Measurements from ENCODE around the gene MRPL3.
A peak's percentile ranks its signal among the peaks of the same experiment; 100 is the strongest.

Gene MRPL3

DNA sequence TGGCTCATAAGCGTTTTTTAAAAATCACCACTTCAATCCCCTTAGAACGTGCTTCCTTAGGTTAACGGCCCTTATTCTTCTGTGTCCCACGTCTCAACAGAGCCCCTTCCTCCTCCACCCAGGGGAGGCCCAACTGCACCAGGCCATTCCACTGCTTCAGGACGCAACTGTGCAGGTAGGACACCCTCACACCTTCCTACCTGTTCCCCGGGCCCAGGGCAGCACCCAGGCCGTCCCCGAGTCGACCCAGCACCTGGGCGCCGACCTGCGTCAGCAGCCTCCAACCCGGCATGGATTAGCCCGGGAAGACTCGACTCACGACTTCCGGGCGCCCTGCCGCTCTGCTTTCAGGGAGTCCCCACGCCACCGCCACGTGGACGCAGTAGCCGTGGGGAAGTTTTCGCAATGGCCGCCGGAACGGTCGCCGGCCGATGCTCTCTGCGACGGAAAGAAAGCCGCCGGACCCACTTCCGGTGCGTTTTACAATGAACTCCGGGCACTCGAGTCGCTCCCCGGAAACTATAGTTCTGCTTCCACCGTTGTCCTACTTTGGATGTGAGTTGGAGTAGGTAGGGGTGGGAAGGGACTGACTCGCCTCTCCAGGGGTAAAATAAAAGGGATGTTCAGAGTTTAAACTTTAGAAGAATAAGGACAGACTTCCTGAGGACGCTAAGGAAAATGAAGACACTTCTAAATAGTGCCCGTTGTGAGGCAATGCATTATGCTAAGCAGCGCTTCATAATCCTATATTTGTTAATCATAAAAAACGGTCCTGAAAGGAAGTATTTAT is at the start of gene MRPL3:
MRPL3 (minus strand) TSS at position 442 of the 790 bp plus-strand sequence; CDS start at position 292, 150 bp downstream.
- peak; percentile 75 for DNase-seq

- no peak for DNase-seq
Observed at GRCh38 chr3:131551761-131552160, 49.0 kb upstream of the MRPL3 start.

- DNase-seq: no peak
Observed at GRCh38 chr3:131550562-131551465, 48.0 kb upstream of the MRPL3 start.

DNA sequence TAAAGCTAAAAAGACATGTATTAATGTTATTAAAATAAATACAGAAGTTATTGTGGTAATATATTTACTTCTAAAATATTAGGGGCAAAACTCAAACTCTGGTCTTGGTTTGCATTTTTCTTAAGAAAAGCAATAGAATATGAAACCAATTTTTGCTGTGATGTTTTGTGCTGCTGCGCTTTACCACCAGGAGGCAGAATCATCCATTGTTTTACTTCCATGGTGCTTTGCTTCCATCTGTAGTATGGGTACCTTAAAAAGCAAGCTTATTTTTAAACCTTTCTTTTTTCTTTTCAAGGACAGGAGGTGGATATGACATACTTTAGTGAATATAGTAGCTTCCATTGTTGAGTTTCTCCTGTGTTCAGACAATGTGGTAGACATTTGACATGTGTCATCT is 46.6 kb upstream of the MRPL3 start:
- DNase-seq: no peak

DNA sequence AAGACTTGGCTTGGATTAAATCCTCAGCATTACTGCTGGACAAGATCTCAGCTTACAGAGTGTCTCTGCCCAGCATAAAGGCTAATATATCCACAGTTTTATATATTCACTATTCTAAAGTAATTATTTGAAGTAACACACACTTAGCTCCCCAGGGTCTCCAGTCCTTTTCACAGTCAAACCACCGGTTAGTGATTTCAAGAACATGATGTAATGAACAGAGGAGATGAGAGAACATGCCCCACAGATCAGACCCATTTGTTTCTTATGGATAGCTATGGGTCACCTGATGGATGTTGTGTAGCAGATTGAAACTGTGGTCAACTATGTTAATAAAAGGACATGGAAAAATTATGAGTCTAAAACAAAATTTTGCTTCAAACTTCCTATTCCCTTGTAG is 44.8 kb upstream of the MRPL3 start:
- no peak for DNase-seq

DNA sequence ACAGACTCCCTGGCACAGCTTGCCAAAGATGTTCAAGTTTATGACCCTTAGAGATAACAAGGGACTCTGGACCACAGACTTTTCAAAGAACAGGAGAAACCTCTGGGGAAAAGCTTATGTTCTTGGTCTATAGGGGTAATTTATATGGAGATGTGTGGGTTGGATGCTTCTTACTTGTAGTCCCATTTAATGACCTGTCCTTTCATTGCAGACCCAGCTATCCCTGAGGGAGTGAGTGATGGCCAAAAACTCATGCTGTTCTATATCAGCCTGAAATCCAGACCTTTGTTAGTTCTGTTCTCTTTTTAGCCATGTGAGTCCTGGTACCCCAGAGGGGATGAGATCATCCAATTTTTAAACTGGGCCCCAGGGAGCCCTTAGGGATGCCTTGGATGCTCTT is 43.7 kb upstream of the MRPL3 start:
- DNase-seq: no peak

DNA sequence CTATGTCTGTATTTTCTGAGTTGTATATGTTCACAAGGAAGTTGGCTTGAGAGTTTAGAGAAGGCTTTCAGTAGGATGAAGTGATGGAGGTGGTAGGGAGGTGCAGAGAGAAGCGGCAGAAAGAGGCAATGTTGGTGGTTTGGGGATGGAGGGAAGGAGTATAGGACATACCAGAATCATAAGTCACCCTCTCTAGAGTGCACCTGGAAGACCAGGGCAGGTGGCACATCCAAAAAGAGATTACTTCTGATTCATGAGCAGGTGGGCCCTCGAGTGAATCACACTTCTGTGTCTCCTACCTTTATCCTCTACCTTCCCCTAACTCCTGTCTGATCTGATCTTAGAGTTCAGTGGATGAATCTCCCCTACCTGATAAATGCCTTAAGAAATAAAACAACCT is 41.8 kb upstream of the MRPL3 start:
- no peak for DNase-seq

- peak; percentile 58 for DNase-seq
Observed at GRCh38 chr3:131543714-131544113, 40.9 kb upstream of the MRPL3 start.

GRCh38 chr3:131541288-131541687 is 38.5 kb upstream of the MRPL3 start:
- DNase-seq: no peak

DNA sequence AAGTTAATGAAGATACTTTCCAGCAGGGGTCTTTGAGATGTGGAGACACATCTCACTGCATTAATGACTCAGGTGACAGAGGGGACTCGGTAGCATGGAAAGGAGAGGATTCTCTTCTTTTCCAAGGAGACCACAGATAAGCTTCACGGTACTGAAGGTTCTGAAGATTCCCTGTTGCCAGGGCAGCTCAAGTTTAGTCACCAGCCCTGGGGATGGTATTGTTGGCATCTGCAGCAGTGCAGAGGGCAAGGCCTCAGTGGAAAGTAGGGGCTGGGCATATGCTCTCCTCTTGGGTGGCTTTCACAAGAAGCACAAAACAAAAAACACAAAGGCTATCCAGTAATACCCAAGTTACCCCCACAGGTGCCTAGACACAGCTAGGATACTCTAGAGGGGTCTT is 38.0 kb upstream of the MRPL3 start:
- DNase-seq: no peak

- no peak for DNase-seq
Observed at GRCh38 chr3:131540143-131540542, 37.4 kb upstream of the MRPL3 start.

DNA sequence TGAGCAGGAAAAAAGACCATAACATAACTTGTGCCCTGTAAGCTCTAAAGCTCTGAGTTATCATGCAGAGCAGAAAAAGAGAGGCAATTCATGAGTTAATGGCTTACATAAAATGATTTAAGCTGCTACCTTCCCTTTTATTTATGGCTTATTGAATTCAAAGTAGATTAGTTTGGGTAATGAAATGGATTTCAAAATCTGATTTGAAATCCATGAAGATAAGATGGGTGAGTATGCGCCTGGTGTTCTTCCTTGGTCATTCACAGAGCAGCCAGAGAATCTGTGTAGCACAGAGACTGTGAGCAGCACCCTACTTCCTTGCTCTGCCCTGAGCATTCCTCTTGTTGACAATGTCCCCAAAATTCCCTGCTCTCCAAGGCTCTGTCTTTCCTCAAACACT is 36.2 kb upstream of the MRPL3 start:
- DNase-seq: no peak

GRCh38 chr3:131537531-131537930 is 34.8 kb upstream of the MRPL3 start:
- no peak for DNase-seq

DNA sequence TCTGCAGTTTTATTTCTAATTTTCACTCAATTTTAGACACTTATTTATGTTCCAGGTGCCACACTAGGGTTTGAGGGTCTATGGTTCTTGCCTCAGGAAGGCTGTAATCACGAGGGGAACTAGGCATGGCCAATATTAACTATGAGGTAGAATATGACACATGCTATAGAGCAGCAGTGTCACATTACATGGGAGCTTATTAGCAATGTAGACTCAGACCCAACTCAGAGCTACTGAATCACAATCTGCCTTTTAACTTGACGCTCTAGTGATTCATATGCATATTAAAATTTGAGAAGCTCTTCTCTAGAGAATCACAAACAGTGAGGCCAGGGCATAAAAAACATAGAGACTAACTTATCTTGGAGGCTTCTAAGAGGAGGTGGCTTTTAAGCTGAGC is 32.8 kb upstream of the MRPL3 start:
- peak; percentile 21 for DNase-seq

DNA sequence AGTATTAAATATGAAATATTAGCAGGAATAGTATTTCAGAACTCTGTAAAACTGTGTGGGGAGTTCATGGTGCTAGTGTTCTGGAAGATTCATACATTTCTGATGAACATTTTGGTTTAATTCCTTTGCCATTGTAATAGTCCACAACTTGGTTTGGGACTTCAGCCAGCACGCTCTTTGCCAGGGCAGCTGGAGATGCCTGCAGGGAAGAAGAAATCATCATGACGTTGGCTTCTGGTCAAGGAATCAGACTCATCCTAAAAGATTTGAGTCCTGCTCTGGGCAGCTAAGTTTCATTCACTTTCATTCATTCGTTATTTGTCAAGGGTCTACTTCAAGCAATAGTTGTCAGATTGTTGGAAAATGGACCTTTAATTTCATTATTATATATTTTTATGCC is 32.4 kb upstream of the MRPL3 start:
- peak; percentile 21 for DNase-seq

DNA sequence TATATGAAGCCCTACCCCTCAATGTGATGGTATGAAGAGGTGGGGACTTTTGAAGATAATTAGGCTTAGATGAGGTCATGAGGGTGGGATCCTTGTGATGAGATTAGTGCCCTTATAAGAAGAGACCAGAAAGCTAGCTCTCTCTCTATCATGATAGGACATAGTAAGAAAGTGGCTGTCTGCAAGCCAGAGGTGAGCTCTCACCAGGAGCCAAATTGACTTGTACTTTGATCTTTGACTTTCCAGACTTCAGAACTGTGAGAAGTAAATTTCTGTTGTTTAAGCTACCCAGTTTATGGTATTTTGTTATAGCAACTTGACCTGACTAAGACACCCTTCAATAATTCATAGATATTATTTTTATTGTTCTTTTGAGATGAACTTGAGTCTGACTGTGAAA is 29.9 kb upstream of the MRPL3 start:
- no peak for DNase-seq

- no peak for DNase-seq
Observed at GRCh38 chr3:131530843-131531242, 28.1 kb upstream of the MRPL3 start.

DNA sequence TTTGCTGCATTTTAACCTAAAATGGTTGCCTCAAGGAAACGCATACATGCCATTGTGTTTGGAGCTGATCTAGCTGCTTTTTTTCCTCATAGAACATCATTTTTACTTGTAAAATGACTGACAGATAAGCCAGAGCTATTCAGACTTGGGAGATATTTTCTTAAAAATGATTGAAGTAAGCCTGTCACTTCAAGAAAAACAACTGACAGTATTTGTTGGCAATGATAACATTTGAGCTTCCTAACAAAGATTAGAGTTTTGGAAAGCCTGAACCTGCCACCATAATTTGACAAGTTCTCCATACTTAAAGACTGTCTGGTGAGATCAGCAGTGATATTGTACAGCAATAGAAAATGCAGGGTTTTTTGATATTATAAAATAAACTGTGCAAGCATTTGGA is 27.6 kb upstream of the MRPL3 start:
- no peak for DNase-seq

DNA sequence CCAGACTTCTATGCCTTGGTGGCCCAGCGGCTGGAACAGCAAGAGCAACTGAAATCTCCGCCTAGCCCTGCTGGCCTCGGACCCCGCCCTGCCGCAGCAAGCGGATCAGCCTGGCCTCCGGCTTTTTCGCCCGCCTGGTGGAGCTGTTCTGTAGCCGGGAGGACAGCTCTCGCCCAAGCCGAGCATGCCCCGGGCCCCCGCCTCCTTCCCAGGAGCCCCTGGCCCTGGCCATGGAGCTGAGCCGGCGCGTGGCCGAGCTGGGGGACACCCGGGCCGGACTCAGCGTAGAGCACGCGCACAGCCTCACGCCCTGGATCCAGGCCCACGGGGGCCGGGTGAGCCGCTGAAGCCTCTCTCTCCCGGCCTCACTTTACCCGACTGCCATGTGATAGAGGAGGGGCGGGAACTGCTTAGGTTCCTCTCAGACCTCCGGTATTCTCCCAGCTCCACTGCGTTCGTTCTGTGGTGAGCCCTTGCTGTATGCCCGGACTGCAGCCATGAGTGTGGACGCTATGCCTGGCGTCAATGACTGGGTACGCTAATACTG is 24.1 kb upstream of the MRPL3 start:
- DNase-seq: no peak

DNA sequence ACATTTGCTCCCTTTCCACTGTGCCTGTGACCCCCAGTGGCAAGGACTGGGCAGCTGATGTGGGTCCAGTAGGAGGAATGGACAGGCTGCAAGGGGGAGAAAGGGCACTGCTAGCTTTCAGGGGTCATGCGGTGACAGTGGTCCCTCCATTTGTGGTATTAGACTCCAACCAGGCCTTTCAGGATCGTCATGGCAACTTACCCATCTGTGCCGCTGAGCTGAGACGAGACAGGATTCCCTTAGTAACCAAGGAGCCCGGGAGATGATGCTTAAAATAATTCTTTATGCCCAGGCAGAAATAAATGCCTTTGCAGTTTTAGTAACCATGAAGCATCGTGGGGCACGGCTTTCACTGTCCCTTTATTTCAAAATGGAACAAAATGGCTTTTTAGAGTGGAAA is 15.9 kb upstream of the MRPL3 start:
- DNase-seq: no peak

DNA sequence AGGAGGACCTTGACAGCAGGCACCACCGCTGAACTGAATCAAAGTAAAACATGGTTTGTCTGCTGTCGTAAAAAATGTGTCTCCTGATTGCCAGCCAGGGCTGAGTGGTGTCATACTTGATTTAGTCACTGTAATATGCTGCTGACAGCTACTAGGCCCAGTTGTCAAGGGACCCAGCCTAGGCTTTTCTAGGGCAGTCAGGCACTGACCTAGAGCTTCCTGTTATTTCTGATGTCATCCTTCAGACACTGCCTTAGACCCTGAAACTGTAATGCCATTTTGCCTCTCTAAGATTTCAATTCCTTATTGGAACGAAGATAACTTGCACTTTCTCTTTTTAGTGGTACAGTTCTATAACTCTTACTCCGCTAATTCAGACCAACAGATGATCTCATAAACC is 2.6 kb upstream of the MRPL3 start:
- no peak for DNase-seq

DNA sequence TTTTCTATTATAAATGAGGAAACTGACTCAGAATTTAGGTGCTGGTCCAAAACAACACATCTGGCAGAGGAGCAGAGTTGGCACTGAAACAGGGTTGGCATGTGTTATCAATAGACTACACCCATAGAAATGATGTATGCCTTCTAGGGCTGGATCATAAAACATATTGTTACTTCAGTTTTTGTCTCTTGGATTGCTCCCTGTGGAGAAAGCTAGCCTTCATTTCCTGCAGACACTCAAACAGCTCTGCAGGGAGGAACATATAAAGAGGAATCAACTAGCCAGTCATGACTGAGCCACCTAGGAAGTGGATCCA is 507 bp upstream of the MRPL3 start:
- DNase-seq: no peak

DNA sequence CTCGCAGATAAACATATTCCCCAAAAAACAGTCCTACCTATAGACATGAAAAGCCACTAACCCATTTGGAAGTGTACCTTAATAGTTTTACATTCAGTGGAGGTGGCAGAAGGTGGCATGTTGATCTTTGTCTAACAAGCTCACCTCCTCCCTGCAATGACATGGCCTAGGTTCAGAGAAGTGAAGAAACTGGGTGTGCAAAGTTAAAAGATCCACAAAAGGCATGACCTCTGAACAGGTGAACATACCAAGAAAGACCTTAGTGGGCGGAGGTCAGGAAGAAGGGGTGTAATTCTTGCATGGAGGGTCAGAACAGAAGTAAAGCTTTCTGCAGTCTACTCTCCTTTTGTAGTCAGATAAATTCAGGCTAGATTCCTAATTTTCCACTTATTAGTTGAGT is 822 bp downstream of the MRPL3 start:
- no peak for DNase-seq

DNA sequence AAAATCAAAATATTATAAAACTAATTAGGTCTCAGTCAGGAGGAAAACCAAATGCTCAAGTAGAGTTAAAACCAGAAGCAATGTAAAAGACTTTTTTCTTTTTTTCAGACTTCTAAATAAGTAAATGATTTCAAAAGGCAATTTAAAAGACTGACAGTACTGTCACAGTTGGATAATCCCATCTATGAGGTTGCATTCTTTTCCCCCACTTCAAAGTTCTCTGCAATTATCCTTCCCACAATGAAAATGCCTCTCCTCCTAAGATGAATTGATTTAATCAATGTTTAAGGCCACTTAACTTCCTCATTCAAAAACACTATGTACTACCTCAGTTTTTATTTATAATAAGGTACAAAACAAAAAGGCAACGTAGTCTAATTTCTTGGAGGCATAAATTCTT is 8.1 kb downstream of the MRPL3 start:
- no peak for DNase-seq

All from T1000 (cell line).